Dermis blood vessel endothelial cell (primary cell): ENCODE results near the gene PSMD3. TPM values are rescaled to one million over a fixed set of nuclear protein-coding genes. Genes with fewer than 3 reads are reported as not detected.

Experiments used
- DNase-seq: peaks from one replicate; pipeline ENCODE4 v3.0.0; 2010
- total RNA-seq: library from RNA; depleted of rRNA; stranded (reverse); fragments of >200 nt; gene quantifications from 2 replicates; pipeline ENCODE4 v1.2.3, GENCODE V29; 2014

Gene PSMD3
- total RNA-seq, 1 donor from 2014 or later = 85.6 TPM

DNA sequence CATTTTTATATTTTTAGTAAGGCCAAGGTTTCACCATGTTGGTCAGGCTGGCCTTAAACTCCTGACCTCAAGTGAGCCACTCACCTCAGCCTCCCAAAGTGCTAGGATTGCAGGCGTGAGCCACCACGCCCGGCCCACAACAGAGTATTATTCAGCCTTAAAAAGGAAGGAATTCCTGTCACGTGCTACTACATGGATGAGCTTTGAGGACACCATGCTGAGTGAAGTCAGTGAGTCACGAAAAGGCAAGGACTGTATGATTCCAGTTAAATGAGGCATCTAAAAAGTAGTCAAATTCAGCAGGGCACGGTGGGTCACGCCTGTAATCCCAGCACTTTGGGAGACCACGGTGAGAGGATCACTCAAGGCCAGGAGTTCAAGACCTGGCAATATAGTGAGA is 44.3 kb downstream of the PSMD3 start:
- DNase-seq = peak; percentile 60

DNA sequence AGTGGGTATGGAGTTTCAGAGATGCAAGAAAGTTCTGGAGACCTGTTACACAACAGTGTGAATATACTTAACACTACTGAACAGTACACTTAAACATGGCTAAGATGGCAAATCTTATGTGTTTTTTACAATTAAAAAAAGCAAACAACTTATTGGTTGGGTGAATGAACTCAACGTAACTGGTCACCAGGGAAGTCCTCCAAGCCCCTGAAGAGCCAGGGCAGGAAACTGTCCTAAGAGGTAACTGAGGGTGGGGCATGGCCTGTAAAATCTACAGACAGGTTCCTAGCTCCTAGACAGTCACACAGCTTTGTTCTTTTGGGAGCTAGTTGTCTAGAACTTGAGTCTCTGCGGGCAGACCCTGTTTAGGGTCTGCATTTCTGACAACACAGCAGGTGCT is 45.0 kb downstream of the PSMD3 start:
- DNase-seq = no peak

DNA sequence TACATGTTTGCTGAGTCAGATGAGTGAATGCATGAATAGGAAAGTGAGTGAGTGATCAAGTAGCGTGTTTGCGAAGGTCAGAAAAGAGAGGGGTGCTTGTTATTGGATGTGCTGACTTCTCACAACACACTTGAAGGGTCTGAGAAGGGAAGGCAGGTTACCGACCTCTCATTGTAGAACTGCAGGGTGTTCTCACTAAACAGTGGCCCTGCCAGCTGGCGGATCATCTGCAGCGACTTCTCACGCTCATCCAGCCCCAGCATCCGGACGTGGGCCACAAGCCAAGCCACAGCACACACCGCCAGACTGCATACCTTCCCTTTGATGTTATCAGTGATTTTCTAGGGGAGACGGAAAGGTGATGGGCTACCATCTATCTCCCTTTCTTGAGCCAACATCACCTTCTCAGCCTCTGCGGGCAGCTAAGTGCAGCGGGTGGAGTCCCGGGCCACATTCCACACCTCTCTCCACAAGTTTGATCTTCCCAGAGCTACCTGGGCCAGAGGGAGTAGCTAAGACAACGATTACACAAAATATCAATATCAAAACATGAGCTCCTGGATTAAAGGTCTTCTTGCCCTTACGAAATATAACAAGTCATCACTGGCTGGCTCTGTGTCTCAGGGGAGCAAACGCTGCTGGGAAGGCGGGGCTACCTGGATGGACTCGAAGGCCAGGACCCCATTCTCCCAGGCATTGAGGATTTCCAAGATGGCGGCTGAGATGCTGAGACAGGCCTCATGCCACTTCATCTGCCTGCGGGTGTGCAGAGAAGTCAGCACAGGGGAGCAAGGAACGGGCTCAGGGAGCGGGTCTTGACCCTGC is 45.6 kb downstream of the PSMD3 start:
- DNase-seq = peak; percentile 92

DNA sequence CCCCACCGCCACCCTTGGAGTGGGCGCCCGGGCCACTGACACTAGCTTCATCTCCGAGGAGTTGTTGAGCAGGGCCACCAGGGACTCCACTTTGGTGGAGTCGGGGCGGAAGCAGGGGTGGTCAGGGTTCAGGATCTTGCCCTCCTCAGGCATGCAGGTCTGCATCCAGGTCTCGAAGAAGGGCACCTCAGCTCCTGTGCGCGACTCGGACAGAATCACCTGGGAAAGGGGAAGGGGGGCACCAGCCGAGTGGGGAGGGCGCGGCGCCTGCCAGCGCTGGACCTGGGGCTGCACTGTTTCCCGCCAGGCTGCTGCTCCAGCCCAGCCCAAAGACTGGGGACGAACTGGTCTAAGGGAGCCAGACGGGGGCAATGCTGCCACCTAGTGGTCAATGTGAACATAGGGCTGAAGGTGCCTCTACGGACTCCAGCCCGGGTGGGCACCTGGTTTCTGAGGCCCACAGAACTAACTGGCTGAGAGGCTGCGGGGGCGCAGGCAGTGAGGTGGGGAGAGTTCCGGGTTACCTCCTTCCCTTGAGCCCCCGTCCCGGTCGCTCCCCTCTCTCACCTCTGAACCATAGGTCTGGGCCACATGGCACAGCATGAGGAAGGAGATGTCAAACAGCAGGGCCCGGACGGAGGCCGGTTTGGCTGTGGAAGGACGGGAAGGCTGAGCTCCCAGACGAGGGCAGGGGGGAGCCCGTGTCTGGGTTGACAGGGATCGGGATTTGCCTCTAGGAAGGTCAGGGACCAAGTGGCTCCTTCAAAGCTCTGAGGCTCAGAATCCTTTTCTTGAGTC is 46.4 kb downstream of the PSMD3 start:
- DNase-seq = peak; percentile 94

DNA sequence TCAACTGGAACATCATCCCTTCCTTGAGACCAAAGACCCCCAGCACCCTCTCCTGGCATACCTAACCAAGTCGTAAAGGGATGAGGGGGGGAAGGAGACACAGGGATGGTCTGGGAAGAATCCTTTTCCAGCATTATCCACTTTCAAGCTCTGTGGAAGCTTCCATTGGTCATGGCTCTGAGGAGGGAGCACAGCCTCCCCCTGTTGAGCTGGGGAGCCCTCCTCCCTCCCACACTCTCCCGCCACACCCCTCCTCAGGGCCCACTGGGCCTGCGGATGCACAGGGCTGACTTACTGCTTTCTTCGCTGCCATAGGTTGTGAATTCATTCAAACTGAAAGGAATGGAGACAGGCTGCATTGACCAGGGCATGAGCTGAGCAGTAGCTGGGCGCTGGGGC is 47.0 kb downstream of the PSMD3 start:
- DNase-seq = no peak

DNA sequence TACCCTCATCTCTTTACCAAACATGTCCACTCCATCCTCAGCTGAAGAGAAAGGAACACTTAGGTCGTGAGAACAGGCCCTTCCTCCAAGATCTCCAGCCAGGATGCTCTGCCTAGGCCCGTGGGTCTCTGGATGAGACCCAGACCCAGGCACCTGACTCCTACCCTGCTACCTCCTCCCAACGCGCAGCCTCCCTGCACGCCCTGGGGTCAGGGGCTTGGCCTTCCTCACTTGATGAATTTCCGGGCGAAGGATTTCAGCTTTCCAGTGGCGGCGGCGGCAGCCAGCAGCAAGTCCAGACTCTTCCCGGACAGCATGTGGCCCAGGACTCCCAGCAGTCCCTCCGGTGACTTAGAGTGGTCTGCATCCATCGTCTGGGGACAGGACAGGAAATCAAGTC is 48.0 kb downstream of the PSMD3 start:
- DNase-seq = no peak

DNA sequence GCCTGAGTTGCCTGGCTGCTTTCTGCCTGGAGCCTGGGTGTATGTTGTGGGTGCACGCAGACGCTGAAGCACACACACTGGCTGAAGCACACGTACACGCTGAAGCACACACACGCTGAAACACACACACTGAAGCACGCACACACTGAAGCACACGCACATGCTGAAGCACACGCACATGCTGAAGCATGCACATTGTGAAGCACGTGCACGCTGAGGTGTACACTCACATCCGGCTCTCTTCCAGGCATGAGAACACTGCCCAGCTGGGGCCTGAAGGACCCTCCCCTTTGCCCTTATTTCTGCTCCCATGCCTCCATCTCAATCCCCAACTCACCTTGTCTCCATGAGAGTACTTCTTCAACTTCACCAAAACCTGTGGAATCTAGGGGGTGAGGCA is 51.1 kb downstream of the PSMD3 start:
- DNase-seq = no peak

DNA sequence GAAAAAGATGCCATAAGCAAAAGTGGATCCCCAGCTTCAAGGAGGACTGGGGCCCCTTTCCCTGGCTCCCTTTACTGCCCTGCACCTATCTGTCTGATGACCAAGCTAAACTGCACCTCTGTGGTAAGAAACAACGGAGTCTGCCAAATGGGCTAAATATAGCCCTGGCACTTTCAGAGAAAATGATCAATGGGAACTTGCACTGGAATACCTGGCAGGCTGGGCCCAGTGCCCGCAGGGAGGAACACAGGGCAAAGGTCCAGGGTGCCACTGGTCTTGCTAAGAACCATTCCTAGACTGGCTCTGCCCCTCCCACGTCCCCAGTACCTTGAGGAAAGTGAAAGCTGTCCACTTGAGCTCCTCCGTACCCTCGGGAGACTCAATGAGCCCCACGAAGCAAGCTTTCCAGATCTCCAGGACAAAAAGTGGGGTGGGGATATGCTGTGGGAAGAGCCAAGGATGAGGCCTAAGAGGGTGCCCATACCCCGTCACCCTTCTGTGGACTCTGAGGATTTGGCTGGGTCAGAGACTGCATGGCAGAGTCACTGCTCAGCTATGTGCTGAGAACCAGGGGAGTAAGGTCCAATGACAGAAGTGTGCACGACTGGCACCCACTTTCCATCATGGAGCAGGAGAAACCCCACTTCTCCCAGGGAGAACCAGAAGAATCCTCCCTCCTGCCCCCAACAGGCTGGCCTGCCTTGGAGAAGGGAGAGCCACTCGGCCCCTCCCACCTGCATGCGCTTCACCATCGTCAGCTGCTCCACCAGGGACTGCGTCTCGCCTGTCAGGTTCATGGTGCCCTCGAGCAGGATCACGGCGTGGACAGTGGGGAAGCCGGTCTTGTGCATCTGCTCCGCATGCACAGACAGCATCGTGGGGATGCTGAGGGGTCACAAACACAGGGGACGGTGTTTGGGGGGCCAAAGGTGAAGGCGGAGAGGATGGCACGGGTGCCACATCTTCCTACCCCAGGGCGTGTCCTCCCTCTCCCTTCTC is 52.0 kb downstream of the PSMD3 start:
- DNase-seq = no peak

DNA sequence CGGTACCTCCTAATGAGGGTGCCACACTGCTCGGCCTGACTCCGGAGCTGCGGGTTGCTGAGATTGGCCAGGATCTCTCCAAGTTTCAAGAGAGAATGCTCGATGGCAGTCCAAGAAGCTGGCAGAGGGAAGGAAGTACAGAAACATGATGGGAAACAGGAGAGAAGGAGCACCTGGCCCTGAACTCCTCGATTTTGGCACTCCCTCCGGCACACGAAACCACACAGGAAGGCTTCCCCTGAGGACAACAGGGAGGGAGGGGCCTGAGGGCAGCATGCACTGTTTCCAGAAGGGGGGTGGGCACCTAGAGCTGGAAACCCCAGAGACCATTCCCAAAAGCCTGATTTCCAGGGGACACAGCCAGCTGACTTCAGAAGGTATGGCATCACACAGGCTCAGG is 52.7 kb downstream of the PSMD3 start:
- no peak for DNase-seq

DNA sequence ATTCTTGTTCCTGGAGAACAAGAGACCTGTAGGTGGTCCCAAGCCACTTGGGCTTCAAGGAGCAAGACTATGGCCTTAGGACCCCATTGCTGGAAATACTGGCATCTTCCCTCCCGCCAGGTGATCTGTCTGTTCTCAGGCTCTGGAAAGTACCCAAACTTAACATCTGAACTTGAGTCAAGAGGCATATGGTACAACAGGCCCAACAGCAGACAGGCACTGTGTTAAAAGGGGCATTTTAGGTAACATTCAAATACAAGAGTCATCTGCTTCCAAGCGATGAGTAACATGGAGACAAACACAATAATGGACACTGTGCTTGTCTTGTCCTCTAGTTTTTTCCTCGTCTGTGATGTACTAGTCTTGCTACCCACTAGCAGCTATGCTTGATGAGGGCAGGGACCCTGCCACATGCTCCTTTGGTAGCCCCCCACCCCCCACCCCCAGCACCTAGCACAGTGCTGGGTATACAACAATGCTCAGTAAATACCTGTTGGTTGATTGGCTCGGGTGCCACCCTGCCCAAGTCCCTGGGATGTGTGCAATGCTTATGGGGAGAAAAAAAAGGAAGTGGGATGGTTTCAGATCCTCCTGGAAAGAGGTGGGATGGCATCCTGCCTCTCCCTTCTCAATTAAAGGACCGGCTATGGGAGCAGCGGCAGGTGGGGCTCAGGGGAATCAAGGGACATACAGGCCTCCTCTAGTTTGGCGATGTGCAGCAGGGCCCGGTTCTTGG is 54.0 kb downstream of the PSMD3 start:
- no peak for DNase-seq

DNA sequence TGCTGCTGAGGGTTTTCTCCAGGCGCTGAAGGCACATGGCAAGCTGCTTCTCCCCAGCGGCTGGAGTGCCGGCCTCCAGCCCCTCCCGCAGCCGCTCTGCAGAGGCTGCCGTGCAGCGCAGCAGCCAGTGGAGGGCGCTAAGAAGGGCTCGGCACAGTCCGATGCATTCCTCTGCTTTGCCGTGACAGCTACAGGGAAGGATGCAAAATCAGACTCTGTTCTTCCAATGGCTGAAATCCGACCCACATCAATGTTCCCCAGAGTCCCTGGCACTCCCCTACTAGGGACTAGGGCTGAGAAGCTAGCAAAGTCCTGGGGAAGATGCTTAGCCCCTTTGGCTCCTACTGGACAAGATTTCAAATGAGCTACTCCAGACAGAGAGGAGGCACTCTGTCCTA is 54.6 kb downstream of the PSMD3 start:
- DNase-seq = peak; percentile 76

DNA sequence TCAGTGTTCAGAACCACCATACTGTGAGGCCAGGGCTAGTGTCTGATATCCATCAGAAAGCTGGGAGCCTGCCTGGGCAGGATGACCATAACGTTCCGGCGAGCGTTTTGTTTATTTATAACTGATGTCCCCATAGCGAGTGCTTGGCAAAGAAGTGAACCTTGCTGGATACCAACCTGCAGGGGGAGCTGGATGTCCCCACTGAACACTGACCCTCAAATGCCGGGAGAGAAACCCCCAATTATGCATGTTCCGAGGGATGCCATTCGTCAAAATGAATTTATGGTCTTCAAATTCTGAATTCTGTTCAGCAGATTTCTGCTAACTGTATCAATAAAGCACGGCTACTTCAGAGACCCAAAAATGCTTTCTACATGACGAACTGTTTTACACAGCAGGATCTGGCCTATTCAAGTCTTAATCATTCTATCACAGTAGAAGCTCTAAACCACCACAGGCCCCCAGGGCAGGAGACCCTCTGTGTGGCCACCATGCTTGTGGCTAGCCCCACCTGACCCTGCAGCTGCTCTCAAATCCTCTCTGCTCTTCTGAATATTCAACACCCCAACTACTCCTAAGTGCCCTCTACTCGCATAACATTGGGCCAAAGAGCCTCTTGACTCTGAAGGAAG is 58.4 kb downstream of the PSMD3 start:
- peak; percentile 91 for DNase-seq

DNA sequence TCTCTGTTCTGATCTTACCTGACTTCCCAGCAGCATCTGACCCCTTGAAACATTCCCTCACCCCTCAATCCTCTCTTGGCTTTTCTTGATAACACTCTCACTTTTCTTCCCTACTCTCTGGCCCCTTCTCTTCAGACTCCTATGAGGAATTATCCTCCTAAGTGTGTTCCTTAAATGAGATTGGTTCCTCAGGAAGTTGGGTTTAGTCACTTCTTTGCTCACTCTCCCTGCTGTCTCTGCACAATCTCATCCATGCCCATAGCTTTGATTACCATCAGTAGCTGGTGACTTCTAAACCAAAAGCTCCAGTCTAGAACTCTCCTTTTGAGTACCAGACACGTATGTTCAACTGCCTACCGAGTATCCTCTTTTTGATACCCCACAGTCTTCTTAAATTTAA is 60.6 kb downstream of the PSMD3 start:
- no peak for DNase-seq

Other genes starting within 250 kb of the PSMD3 start
- gene GRB7, start 242.9 kb upstream of the PSMD3 start, total RNA-seq = 0.28 and 0.34 TPM in 2 replicates
- not detected in 2 replicates for gene IKZF3, start 116.5 kb upstream of the PSMD3 start, total RNA-seq
- not detected in 2 replicates for gene ZPBP2, start 112.6 kb upstream of the PSMD3 start, total RNA-seq
- 1.8 and 5.8 TPM in 2 replicates for gene GSDMB, start 62.2 kb upstream of the PSMD3 start, total RNA-seq
- 31.6 and 38.5 TPM in 2 replicates for gene ORMDL3, start 53.2 kb upstream of the PSMD3 start, total RNA-seq
- not detected in 2 replicates for gene LRRC3C, start 53.1 kb upstream of the PSMD3 start, total RNA-seq
- gene GSDMA, start 17.8 kb upstream of the PSMD3 start, total RNA-seq = not detected in 2 replicates
- 0.17 and 2.4 TPM in 2 replicates for gene CSF3, start 34.6 kb downstream of the PSMD3 start, total RNA-seq
- 52.2 and 77.4 TPM in 2 replicates for gene MED24, start 73.6 kb downstream of the PSMD3 start, total RNA-seq
- gene THRA, start 82.2 kb downstream of the PSMD3 start, total RNA-seq = 32.5 and 58.2 TPM in 2 replicates
- 1.7 and 2.3 TPM in 2 replicates for gene NR1D1, start 119.8 kb downstream of the PSMD3 start, total RNA-seq
- 50.2 and 54.1 TPM in 2 replicates for gene MSL1, start 141.2 kb downstream of the PSMD3 start, total RNA-seq
- gene CASC3, start 159.7 kb downstream of the PSMD3 start, total RNA-seq = 26.4 and 31.6 TPM in 2 replicates
- 1.4 and 1.9 TPM in 2 replicates for gene RAPGEFL1, start 196.7 kb downstream of the PSMD3 start, total RNA-seq
- gene WIPF2, start 238.5 kb downstream of the PSMD3 start, total RNA-seq = 8.5 and 15.5 TPM in 2 replicates